ENCODE data around the gene RSPO4.

RSPO4 gene

GRCh38 chr20:910132-910869, 91.8 kb downstream of the RSPO4 start:
- DNase-seq (ENCODE audit: low read depth, low spot score) = no peak

DNA sequence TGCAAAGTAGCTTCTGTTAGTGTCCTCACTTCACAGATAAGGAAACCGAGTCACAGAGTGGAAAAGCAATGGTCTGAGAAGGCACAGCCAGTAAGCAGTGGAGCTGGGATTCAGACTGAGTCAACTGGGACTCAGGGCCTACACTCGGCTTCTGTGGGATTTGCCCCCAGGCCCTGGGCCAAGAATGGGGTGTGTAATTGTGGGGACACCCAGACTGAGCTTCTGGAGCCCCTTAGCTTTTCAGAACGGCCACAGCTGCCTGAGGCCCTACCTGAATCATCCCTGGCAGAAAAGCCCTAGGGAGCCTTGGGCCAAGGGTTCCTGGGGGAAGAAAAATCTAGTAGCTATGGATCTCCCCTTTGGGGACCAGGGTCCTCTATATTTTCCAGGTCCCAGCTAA, 92.5 kb downstream of the RSPO4 start:
- DNase-seq (ENCODE audit: low read depth, low spot score) = no peak

Data from brain pericyte (primary cell).